ENCODE data around the gene LRIG1.
A peak's percentile ranks its signal among the peaks of the same experiment; 100 is the strongest.

LRIG1 gene

GRCh38 chr3:66381626-66382025, 119.2 kb downstream of the LRIG1 start:
- DNase-seq = no peak

- DNase-seq = no peak
Measured at GRCh38 chr3:66380200-66380932, 120.5 kb downstream of the LRIG1 start.

- no peak for DNase-seq
Measured at GRCh38 chr3:66379565-66379964, 121.3 kb downstream of the LRIG1 start.

GRCh38 chr3:66378256-66378655, 122.6 kb downstream of the LRIG1 start:
- DNase-seq = peak; percentile 45

GRCh38 chr3:66377800-66378199, 123.0 kb downstream of the LRIG1 start:
- DNase-seq = no peak

- DNase-seq = no peak
Measured at GRCh38 chr3:66376568-66376967, 124.3 kb downstream of the LRIG1 start.

GRCh38 chr3:66372681-66373350, 128.0 kb downstream of the LRIG1 start:
- DNase-seq = no peak

GRCh38 chr3:66371432-66371831, 129.4 kb downstream of the LRIG1 start:
- no peak for DNase-seq

- DNase-seq = no peak
Measured at GRCh38 chr3:66370179-66370578, 130.6 kb downstream of the LRIG1 start.

- no peak for DNase-seq
Measured at GRCh38 chr3:66367979-66368378, 132.8 kb downstream of the LRIG1 start.

- no peak for DNase-seq
Measured at GRCh38 chr3:66366747-66367146, 134.1 kb downstream of the LRIG1 start.

GRCh38 chr3:66365080-66365479, 135.7 kb downstream of the LRIG1 start:
- no peak for DNase-seq

GRCh38 chr3:66363148-66363547, 137.7 kb downstream of the LRIG1 start:
- DNase-seq = no peak

- DNase-seq = no peak
Measured at GRCh38 chr3:66362541-66362941, 138.3 kb downstream of the LRIG1 start.

GRCh38 chr3:66361356-66361755, 139.5 kb downstream of the LRIG1 start:
- DNase-seq = no peak

- DNase-seq = no peak
Measured at GRCh38 chr3:66355997-66356396, 144.8 kb downstream of the LRIG1 start.

GRCh38 chr3:66355394-66355793, 145.4 kb downstream of the LRIG1 start:
- DNase-seq = no peak

GRCh38 chr3:66354001-66354400, 146.8 kb downstream of the LRIG1 start:
- no peak for DNase-seq

GRCh38 chr3:66353530-66353929, 147.3 kb downstream of the LRIG1 start:
- DNase-seq = no peak

- no peak for DNase-seq
Measured at GRCh38 chr3:66353039-66353438, 147.8 kb downstream of the LRIG1 start.

- DNase-seq = no peak
Measured at GRCh38 chr3:66350601-66351000, 150.2 kb downstream of the LRIG1 start.

- DNase-seq = no peak
Measured at GRCh38 chr3:66348704-66349103, 152.1 kb downstream of the LRIG1 start.

- no peak for DNase-seq
Measured at GRCh38 chr3:66344848-66345578, 155.8 kb downstream of the LRIG1 start.

- DNase-seq = no peak
Measured at GRCh38 chr3:66344391-66344811, 156.4 kb downstream of the LRIG1 start.

All from stimulated activated CD4-positive, alpha-beta T cell treated with anti-CD3 and anti-CD28 coated beads, Interleukin-4, amount 100 ng/mL, for 1 hour (primary cell).